Suprapubic skin (tissue), 4 donors: Measurements from ENCODE around the gene ROBO2. TPM values are rescaled to one million over a fixed set of nuclear protein-coding genes. Genes with fewer than 3 reads are reported as not detected.
A peak's percentile ranks its signal among the peaks of the same experiment; 100 is the strongest.

Experiments used
- DNase-seq, 2 donors: peaks; one replicate each; pipeline ENCODE4 v3.0.0-alpha.2; 2019; ENCODE audit warnings: low spot score in 2 of 2
- H3K27ac ChIP-seq: fragments of 200-600 bp; sonication (generic); one replicate; pipeline ENCODE4 v1.5.1; 2019
- H3K27me3 ChIP-seq: fragments of 200-600 bp; sonication (generic); one replicate; pipeline ENCODE4 v1.5.1; 2019
- H3K36me3 ChIP-seq: fragments of 200-600 bp; sonication (generic); one replicate; pipeline ENCODE4 v1.5.1; 2019
- H3K4me1 ChIP-seq: fragments of 200-600 bp; sonication (generic); one replicate; pipeline ENCODE4 v1.5.1; 2019
- H3K4me3 ChIP-seq: fragments of 200-600 bp; sonication (generic); one replicate; pipeline ENCODE4 v1.5.1; 2019; ENCODE audit warnings: mild to moderate bottlenecking
- H3K9me3 ChIP-seq: fragments of 200-600 bp; sonication (generic); one replicate; pipeline ENCODE4 v1.5.1; 2019
- CTCF ChIP-seq, 2 donors: fragments of 200-600 bp in 1 of 2; fragments of 450-650 bp in 1 of 2; sonication (generic) in 1 of 2; IDR thresholded peaks; one replicate each; pipeline ENCODE4 v1.5.1; 2016 to 2019; ENCODE audit warnings: antibody characterized with exemption in 2 of 2, mild to moderate bottlenecking in 1 of 2, moderate library complexity in 1 of 2
- EP300 ChIP-seq: sonication (generic); formaldehyde crosslinking; IDR thresholded peaks from one replicate; pipeline ENCODE4 v1.6.1; 2017; ENCODE audit warnings: antibody characterized with exemption
- POLR2A ChIP-seq, 2 donors: fragments of 450-650 bp; IDR thresholded peaks; one replicate each; pipeline ENCODE4 v1.6.1; 2017; ENCODE audit warnings: antibody characterized with exemption in 2 of 2, mild to moderate bottlenecking in 2 of 2, moderate library complexity in 2 of 2
- POLR2AphosphoS5 ChIP-seq, 3 donors: sonication (generic); formaldehyde crosslinking; IDR thresholded peaks; one replicate each; pipeline ENCODE4 v1.6.1; 2017; ENCODE audit warnings: antibody characterized with exemption in 3 of 3
- WGBS: methylation state at CpG from one replicate; pipeline ENCODE4 v1.1.5; 2018; 5-methylcytosine and 5-hydroxymethylcytosine counted together
- total RNA-seq, 4 donors: library from RNA; depleted of rRNA; stranded (reverse); fragments of >200 nt; gene quantifications; one replicate each; pipeline ENCODE4 v1.1.0, GENCODE V29; 2016

The ROBO2 gene
- total RNA-seq, 4 donors from 2014 or later, result 0.95 to 6.7 (median 2.2) TPM

- TF ChIP-seq EP300 (no peak), POLR2AphosphoS5 (IDR thresholded peaks at IDR 0.05) (no peak), CTCF (IDR thresholded peaks at IDR 0.05) (no peak), POLR2A (IDR thresholded peaks at IDR 0.05) (no peak)
- Histone ChIP-seq H3K36me3 (no peaks in the 10 kb centered on the region), H3K27ac (no peak overlapping the region), H3K4me3 (no peak overlapping the region), H3K4me1 (no peaks in the 10 kb centered on the region), H3K9me3 (no peaks in the 10 kb centered on the region), H3K27me3 (no peaks in the 10 kb centered on the region)
- 51% methylated on average over 2 of the region's 2 CpGs for WGBS
- DNase-seq, result no peak
Measured at GRCh38 chr3:77028005-77028404, 11.9 kb upstream of the ROBO2 start.

- peak; percentile 74 to 80 for DNase-seq
- H3K36me3 ChIP-seq, result no peaks in the 10 kb centered on the region
- no peak overlapping the region for H3K27ac ChIP-seq
- 2% methylated on average over 21 of the region's 21 CpGs for WGBS
- H3K27me3 ChIP-seq, result peaks cover 25% of the 10 kb centered on the region
- TF ChIP-seq CTCF (IDR thresholded peaks at IDR 0.05), result peak; percentile 32 to 53
- TF ChIP-seq EP300, result no peak
- peaks cover 23% of the 10 kb centered on the region for H3K4me1 ChIP-seq
- H3K9me3 ChIP-seq, result no peaks in the 10 kb centered on the region
- H3K4me3 ChIP-seq, result peak overlapping the region; percentile 63
Measured at GRCh38 chr3:77038468-77038929, 1.4 kb upstream of the ROBO2 start.

GRCh38 chr3:77038930-77039605 lies 831 bp upstream of the ROBO2 start:
- peak in 1 of 2 donors; percentile 52 for DNase-seq
- Histone ChIP-seq H3K9me3 (no peaks in the 10 kb centered on the region), H3K27me3 (peaks cover 25% of the 10 kb centered on the region), H3K4me1 (peaks cover 23% of the 10 kb centered on the region), H3K27ac (no peak overlapping the region), H3K36me3 (no peaks in the 10 kb centered on the region), H3K4me3 (peak overlapping the region; percentile 63)
- TF ChIP-seq CTCF (IDR thresholded peaks at IDR 0.05) (no peak), EP300 (no peak), POLR2A (IDR thresholded peaks at IDR 0.05) (no peak), POLR2AphosphoS5 (IDR thresholded peaks at IDR 0.05) (no peak)
- WGBS, result 2% methylated on average over 24 of the region's 33 CpGs

- TF ChIP-seq CTCF (IDR thresholded peaks at IDR 0.05) (no peak), EP300 (no peak), POLR2A (IDR thresholded peaks at IDR 0.05) (no peak), POLR2AphosphoS5 (IDR thresholded peaks at IDR 0.05) (no peak)
- Histone ChIP-seq H3K27ac (no peak overlapping the region), H3K9me3 (no peaks in the 10 kb centered on the region), H3K4me1 (peaks cover 23% of the 10 kb centered on the region), H3K27me3 (peaks cover 25% of the 10 kb centered on the region), H3K4me3 (peak overlapping the region; percentile 63), H3K36me3 (no peaks in the 10 kb centered on the region)
- WGBS, result 9% methylated on average over 11 of the region's 11 CpGs
- no peak for DNase-seq
Measured at GRCh38 chr3:77040216-77040615, 317 bp downstream of the ROBO2 start.

- H3K4me1 ChIP-seq, result peaks cover 23% of the 10 kb centered on the region
- H3K9me3 ChIP-seq, result no peaks in the 10 kb centered on the region
- WGBS, result 61% methylated on average over 9 of the region's 9 CpGs
- DNase-seq, result no peak
- no peaks in the 10 kb centered on the region for H3K36me3 ChIP-seq
- peaks cover 25% of the 10 kb centered on the region for H3K27me3 ChIP-seq
- TF ChIP-seq EP300 (no peak), POLR2A (IDR thresholded peaks at IDR 0.05) (no peak), POLR2AphosphoS5 (IDR thresholded peaks at IDR 0.05) (no peak), CTCF (IDR thresholded peaks at IDR 0.05) (no peak)
- H3K4me3 ChIP-seq, result peak overlapping the region; percentile 63
- no peak overlapping the region for H3K27ac ChIP-seq
Measured at GRCh38 chr3:77040926-77041722, 1.2 kb downstream of the ROBO2 start.
